HEK293T (cell line): Measurements from ENCODE around the gene TMPRSS3.

ENCODE experiments used
- FOXA1 ChIP-seq: fragments of 450-650 bp; IDR thresholded peaks from 2 replicates; pipeline ENCODE4 v1.6.1; 2016; ENCODE audit warnings: mild to moderate bottlenecking
- FOXM1 ChIP-seq: fragments of 450-650 bp; IDR thresholded peaks from 2 replicates; pipeline ENCODE4 v1.6.1; 2017; ENCODE audit warnings: mild to moderate bottlenecking, borderline replicate concordance
- L3MBTL2 ChIP-seq: fragments of 450-650 bp; conservative IDR thresholded peaks from 2 replicates; pipeline ENCODE4 v1.6.1; 2016; ENCODE audit warnings: mild to moderate bottlenecking
- NFRKB ChIP-seq: fragments of 450-650 bp; IDR thresholded peaks from 2 replicates; pipeline ENCODE4 v1.6.1; 2016; ENCODE audit warnings: mild to moderate bottlenecking, moderate library complexity
- SP1 ChIP-seq: fragments of 450-650 bp; IDR thresholded peaks from 2 replicates; pipeline ENCODE4 v1.6.1; 2017
- SUZ12 ChIP-seq: fragments of 450-650 bp; IDR thresholded peaks from 2 replicates; pipeline ENCODE4 v1.6.1; 2016; ENCODE audit warnings: mild to moderate bottlenecking
- TARDBP ChIP-seq: fragments of 450-650 bp; IDR thresholded peaks from 2 replicates; pipeline ENCODE4 v1.6.1; 2016
- TF ChIP-seq, protein P1 (sequence below): fragments of 450-650 bp; IDR thresholded peaks from 2 replicates; pipeline ENCODE4 v1.6.1; 2016

DNA sequence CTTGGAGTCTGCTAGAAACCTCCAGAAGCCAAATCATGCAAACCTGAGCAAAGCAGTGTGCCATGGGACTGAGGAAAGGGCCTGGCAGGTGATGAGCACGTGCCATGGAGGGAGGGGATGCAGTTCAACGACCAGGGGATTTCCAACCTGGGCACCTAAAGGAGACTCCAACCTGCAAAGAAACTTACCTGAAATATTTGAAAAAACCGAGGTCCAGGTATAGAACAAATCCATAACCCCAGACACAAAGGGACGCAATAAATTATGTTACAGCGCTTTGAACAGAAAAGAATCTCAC, 16.7 kb upstream of the TMPRSS3 start:
- TF ChIP-seq SUZ12 (no peak), SP1 (no peak), TARDBP (no peak), L3MBTL2 (no peak), FOXA1 (no peak), FOXM1 (no peak), NFRKB (no peak)
- TF ChIP-seq, protein P1, sequence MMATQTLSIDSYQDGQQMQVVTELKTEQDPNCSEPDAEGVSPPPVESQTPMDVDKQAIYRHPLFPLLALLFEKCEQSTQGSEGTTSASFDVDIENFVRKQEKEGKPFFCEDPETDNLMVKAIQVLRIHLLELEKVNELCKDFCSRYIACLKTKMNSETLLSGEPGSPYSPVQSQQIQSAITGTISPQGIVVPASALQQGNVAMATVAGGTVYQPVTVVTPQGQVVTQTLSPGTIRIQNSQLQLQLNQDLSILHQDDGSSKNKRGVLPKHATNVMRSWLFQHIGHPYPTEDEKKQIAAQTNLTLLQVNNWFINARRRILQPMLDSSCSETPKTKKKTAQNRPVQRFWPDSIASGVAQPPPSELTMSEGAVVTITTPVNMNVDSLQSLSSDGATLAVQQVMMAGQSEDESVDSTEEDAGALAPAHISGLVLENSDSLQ = no peak
